ENCODE data around the gene EHD1.
A peak's percentile ranks its signal among the peaks of the same experiment; 100 is the strongest.

EHD1 gene

DNA sequence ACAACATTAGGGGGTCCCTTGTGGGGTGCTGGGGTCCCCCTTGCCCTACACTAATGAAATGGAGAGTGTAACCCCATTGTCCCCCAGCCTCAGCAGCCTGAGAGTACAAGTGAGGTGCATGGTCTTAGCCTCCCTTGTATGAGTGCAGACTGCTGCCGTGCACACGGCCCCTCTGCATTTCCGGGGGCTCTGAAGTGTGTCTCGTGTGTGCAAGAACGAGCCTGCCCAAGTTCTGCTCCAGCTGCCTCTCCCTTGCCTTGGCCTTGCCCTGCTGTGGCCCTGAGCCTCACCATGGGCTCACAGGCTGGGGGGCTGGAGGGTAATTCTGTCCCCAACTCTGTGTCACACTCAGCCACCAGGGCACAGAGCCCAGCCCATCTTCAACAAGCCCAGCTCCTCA lies 5.2 kb upstream of the EHD1 start:
- H3K4me3 ChIP-seq (ENCODE audit: insufficient read depth, low read depth, low read length, poor library complexity, severe bottlenecking) = no peak overlapping the region
- H3K27ac ChIP-seq (ENCODE audit: insufficient read depth, low read length, poor library complexity, severe bottlenecking) = no peak overlapping the region
- no peaks in the 10 kb centered on the region for H3K27me3 ChIP-seq (replicated peaks; ENCODE audit: control insufficient read depth, insufficient read depth, low read length, poor library complexity, severe bottlenecking)

GRCh38 chr11:64882243-64882642 lies 3.8 kb upstream of the EHD1 start:
- no peak for DNase-seq
- H3K4me1 ChIP-seq (ENCODE audit: control insufficient read depth, insufficient read depth, low read length, poor library complexity, severe bottlenecking) = peaks cover 31% of the 10 kb centered on the region
- H3K4me3 ChIP-seq (ENCODE audit: insufficient read depth, low read depth, low read length, poor library complexity, severe bottlenecking) = no peak overlapping the region
- H3K36me3 ChIP-seq (ENCODE audit: control insufficient read depth, insufficient read depth, low read length) = no peaks in the 10 kb centered on the region
- no peaks in the 10 kb centered on the region for H3K27me3 ChIP-seq (replicated peaks; ENCODE audit: control insufficient read depth, insufficient read depth, low read length, poor library complexity, severe bottlenecking)
- H3K9me3 ChIP-seq (ENCODE audit: control insufficient read depth, low read length) = no peaks in the 10 kb centered on the region
- H3K27ac ChIP-seq (ENCODE audit: insufficient read depth, low read length, poor library complexity, severe bottlenecking) = no peak overlapping the region

More for the DNA sequence above, 5.2 kb upstream of the EHD1 start:
- no peak for DNase-seq
- Histone ChIP-seq H3K9me3 (ENCODE audit: control insufficient read depth, low read length) (no peaks in the 10 kb centered on the region), H3K36me3 (ENCODE audit: control insufficient read depth, insufficient read depth, low read length) (no peaks in the 10 kb centered on the region), H3K4me1 (ENCODE audit: control insufficient read depth, insufficient read depth, low read length, poor library complexity, severe bottlenecking) (peaks cover 42% of the 10 kb centered on the region)

DNA sequence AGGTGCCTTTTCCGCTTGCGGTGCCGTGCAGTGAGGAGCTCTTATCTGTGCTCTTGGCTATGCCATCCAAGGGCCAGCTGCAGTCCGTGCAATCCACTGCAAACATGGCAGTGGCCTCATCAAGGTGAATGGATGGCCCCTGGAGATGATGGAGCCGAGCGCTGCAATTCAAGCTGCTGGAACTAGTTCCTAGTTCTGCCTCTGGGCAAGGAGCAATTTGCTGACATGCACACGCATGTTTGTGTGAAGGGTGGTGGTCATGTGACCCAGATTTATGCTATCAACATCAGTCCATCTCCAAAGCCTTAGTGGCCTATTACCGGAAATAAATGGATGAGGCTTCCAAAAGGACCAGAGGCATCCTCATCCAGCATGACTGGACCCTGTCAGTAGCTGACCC lies 3.1 kb upstream of the EHD1 start:
- no peak for DNase-seq
- Histone ChIP-seq H3K36me3 (ENCODE audit: control insufficient read depth, insufficient read depth, low read length) (no peaks in the 10 kb centered on the region), H3K9me3 (ENCODE audit: control insufficient read depth, low read length) (no peaks in the 10 kb centered on the region), H3K27ac (ENCODE audit: insufficient read depth, low read length, poor library complexity, severe bottlenecking) (no peak overlapping the region), H3K27me3 (replicated peaks; ENCODE audit: control insufficient read depth, insufficient read depth, low read length, poor library complexity, severe bottlenecking) (no peaks in the 10 kb centered on the region), H3K4me1 (ENCODE audit: control insufficient read depth, insufficient read depth, low read length, poor library complexity, severe bottlenecking) (peaks cover 34% of the 10 kb centered on the region), H3K4me3 (ENCODE audit: insufficient read depth, low read depth, low read length, poor library complexity, severe bottlenecking) (no peak overlapping the region)

DNA sequence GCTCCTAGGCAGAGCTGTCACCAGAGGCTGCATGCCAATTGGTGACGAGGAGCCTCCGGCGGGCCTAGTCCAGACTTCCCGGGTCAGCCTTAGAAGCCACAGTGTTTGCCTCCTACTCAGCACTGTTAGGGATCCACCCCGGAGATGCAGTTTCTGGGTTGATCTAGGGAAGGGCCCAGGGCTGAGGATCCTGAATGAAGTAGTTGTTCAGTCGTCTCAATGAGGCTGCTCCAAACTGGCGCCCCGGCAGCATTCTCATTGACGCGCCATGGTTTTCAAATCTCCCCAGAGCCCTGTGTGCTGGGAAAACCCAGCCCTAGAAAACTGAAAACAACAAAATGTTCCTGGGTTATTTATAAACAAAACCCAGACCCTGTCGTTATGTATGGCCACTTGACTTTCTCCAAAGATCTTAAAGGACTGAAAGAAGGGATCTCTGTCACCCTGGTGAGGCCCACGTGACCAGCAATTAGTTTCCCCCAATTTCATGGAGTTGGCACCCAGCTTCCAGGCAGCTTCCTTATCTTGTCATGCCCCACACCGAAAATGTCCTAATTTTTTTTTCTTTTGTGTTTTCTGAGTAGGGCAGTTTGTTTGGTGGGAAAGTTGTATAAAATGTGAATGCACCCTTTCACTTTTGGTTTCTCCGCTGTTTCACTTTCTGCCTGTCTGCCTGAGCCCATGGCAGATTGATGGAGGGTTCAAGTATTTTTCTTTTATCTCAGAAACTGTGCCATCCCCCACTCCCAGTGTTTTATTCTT lies 2.0 kb upstream of the EHD1 start:
- Histone ChIP-seq H3K27me3 (replicated peaks; ENCODE audit: control insufficient read depth, insufficient read depth, low read length, poor library complexity, severe bottlenecking) (no peaks in the 10 kb centered on the region), H3K9me3 (ENCODE audit: control insufficient read depth, low read length) (no peaks in the 10 kb centered on the region), H3K36me3 (ENCODE audit: control insufficient read depth, insufficient read depth, low read length) (no peaks in the 10 kb centered on the region), H3K27ac (ENCODE audit: insufficient read depth, low read length, poor library complexity, severe bottlenecking) (peak overlapping the region; percentile 85), H3K4me1 (ENCODE audit: control insufficient read depth, insufficient read depth, low read length, poor library complexity, severe bottlenecking) (peaks cover 37% of the 10 kb centered on the region), H3K4me3 (ENCODE audit: insufficient read depth, low read depth, low read length, poor library complexity, severe bottlenecking) (peak overlapping the region; percentile 23)
- no peak for DNase-seq

- H3K4me3 ChIP-seq (ENCODE audit: insufficient read depth, low read depth, low read length, poor library complexity, severe bottlenecking) = peak overlapping the region; percentile 53
- H3K4me1 ChIP-seq (ENCODE audit: control insufficient read depth, insufficient read depth, low read length, poor library complexity, severe bottlenecking) = peaks cover 42% of the 10 kb centered on the region
- no peaks in the 10 kb centered on the region for H3K27me3 ChIP-seq (replicated peaks; ENCODE audit: control insufficient read depth, insufficient read depth, low read length, poor library complexity, severe bottlenecking)
- H3K36me3 ChIP-seq (ENCODE audit: control insufficient read depth, insufficient read depth, low read length) = peaks cover 4% of the 10 kb centered on the region
- DNase-seq = no peak
- no peaks in the 10 kb centered on the region for H3K9me3 ChIP-seq (ENCODE audit: control insufficient read depth, low read length)
- H3K27ac ChIP-seq (ENCODE audit: insufficient read depth, low read length, poor library complexity, severe bottlenecking) = peak overlapping the region; percentile 85
Observed at GRCh38 chr11:64879244-64879900, 951 bp upstream of the EHD1 start.

- H3K9me3 ChIP-seq (ENCODE audit: control insufficient read depth, low read length) = no peaks in the 10 kb centered on the region
- no peaks in the 10 kb centered on the region for H3K27me3 ChIP-seq (replicated peaks; ENCODE audit: control insufficient read depth, insufficient read depth, low read length, poor library complexity, severe bottlenecking)
- H3K36me3 ChIP-seq (ENCODE audit: control insufficient read depth, insufficient read depth, low read length) = peaks cover 9% of the 10 kb centered on the region
- H3K27ac ChIP-seq (ENCODE audit: insufficient read depth, low read length, poor library complexity, severe bottlenecking) = peak overlapping the region; percentile 85
- H3K4me1 ChIP-seq (ENCODE audit: control insufficient read depth, insufficient read depth, low read length, poor library complexity, severe bottlenecking) = peaks cover 45% of the 10 kb centered on the region
- H3K4me3 ChIP-seq (ENCODE audit: insufficient read depth, low read depth, low read length, poor library complexity, severe bottlenecking) = peak overlapping the region; percentile 95
- no peak for DNase-seq
Observed at GRCh38 chr11:64878223-64878493, 263 bp downstream of the EHD1 start.

DNA sequence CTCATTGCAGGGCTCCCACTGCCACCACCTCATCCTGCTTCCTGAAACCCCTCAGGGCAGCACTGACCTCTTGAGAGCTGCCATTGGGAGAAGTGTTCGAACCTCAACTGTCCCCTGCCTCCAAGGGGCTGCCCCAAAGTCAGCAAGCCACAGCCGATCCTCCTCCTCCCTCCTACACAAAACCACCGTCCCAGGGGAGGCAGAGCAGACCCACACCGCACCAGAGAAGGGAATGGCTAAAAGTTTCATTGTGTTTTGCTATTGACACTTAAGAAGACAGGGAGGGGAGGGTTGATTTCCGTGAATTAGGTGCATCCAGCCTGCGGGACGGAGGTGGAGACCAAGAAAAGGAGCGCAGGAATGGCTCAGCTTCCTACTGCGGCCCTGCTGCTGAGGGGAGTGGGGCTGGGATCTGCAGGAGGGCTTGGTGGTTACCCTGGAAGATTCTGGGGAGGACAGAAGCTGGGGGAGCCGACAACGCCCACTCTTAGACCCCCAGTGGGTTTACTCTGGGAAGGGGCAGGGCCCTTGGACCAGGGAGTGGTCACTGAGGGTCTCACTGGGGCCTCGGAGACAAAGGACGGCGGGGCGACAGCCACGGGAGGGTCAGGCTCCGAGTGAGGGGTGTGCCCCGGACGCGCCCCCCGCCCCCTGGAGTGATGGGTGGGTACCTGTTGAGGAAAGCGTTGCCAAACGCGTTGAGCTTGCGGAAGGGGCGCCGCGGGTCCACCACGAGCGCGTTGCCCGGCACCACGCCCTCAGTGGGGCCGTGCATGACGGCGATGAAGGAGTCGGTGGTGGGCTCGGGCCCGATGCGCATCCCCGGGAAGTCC lies 815 bp downstream of the EHD1 start:
- peak overlapping the region; percentile 95 for H3K4me3 ChIP-seq (ENCODE audit: insufficient read depth, low read depth, low read length, poor library complexity, severe bottlenecking)
- peaks cover 12% of the 10 kb centered on the region for H3K36me3 ChIP-seq (ENCODE audit: control insufficient read depth, insufficient read depth, low read length)
- peaks cover 51% of the 10 kb centered on the region for H3K4me1 ChIP-seq (ENCODE audit: control insufficient read depth, insufficient read depth, low read length, poor library complexity, severe bottlenecking)
- no peaks in the 10 kb centered on the region for H3K9me3 ChIP-seq (ENCODE audit: control insufficient read depth, low read length)
- DNase-seq = no peak
- peak overlapping the region; percentile 85 for H3K27ac ChIP-seq (ENCODE audit: insufficient read depth, low read length, poor library complexity, severe bottlenecking)
- H3K27me3 ChIP-seq (replicated peaks; ENCODE audit: control insufficient read depth, insufficient read depth, low read length, poor library complexity, severe bottlenecking) = no peaks in the 10 kb centered on the region

DNA sequence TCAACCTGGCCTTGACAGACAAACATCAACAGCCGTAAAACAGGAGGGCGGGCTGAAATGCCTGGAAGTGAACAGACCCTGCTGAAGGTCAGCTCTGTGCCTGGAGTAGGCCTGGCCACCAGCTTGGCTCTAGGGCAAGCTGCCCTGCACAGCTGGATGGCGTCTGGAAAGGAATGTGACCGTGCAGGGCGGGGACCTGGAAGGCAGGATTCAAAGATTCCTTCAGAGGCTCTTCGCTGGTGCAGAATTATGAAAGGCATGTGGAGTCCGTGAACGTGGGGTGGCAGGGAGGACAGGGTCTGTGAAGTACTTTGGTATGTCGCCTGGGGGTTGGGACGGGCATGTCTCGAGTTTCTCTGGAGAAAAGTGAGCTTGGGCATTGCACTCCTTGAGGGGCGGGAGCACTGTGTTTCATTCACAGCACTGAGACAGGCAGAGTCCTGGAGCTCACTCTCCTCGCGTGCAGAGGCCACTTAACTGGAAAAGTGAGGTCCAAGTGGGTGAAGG lies 1.5 kb downstream of the EHD1 start:
- Histone ChIP-seq H3K36me3 (ENCODE audit: control insufficient read depth, insufficient read depth, low read length) (peaks cover 18% of the 10 kb centered on the region), H3K4me1 (ENCODE audit: control insufficient read depth, insufficient read depth, low read length, poor library complexity, severe bottlenecking) (peaks cover 56% of the 10 kb centered on the region)

GRCh38 chr11:64876229-64876750 lies 2.1 kb downstream of the EHD1 start:
- Histone ChIP-seq H3K9me3 (ENCODE audit: control insufficient read depth, low read length) (no peaks in the 10 kb centered on the region), H3K27me3 (replicated peaks; ENCODE audit: control insufficient read depth, insufficient read depth, low read length, poor library complexity, severe bottlenecking) (no peaks in the 10 kb centered on the region), H3K4me3 (ENCODE audit: insufficient read depth, low read depth, low read length, poor library complexity, severe bottlenecking) (peak overlapping the region; percentile 95), H3K4me1 (ENCODE audit: control insufficient read depth, insufficient read depth, low read length, poor library complexity, severe bottlenecking) (peaks cover 62% of the 10 kb centered on the region), H3K27ac (ENCODE audit: insufficient read depth, low read length, poor library complexity, severe bottlenecking) (peak overlapping the region; percentile 85), H3K36me3 (ENCODE audit: control insufficient read depth, insufficient read depth, low read length) (peaks cover 24% of the 10 kb centered on the region)
- no peak for DNase-seq

More for the DNA sequence above, 1.5 kb downstream of the EHD1 start:
- no peak for DNase-seq
- H3K9me3 ChIP-seq (ENCODE audit: control insufficient read depth, low read length) = no peaks in the 10 kb centered on the region
- H3K4me3 ChIP-seq (ENCODE audit: insufficient read depth, low read depth, low read length, poor library complexity, severe bottlenecking) = peak overlapping the region; percentile 95
- H3K27me3 ChIP-seq (replicated peaks; ENCODE audit: control insufficient read depth, insufficient read depth, low read length, poor library complexity, severe bottlenecking) = no peaks in the 10 kb centered on the region
- H3K27ac ChIP-seq (ENCODE audit: insufficient read depth, low read length, poor library complexity, severe bottlenecking) = peak overlapping the region; percentile 85

Measured in effector memory CD4-positive, alpha-beta T cell (primary cell).